ENCODE data around the gene LMTK3.

DNA sequence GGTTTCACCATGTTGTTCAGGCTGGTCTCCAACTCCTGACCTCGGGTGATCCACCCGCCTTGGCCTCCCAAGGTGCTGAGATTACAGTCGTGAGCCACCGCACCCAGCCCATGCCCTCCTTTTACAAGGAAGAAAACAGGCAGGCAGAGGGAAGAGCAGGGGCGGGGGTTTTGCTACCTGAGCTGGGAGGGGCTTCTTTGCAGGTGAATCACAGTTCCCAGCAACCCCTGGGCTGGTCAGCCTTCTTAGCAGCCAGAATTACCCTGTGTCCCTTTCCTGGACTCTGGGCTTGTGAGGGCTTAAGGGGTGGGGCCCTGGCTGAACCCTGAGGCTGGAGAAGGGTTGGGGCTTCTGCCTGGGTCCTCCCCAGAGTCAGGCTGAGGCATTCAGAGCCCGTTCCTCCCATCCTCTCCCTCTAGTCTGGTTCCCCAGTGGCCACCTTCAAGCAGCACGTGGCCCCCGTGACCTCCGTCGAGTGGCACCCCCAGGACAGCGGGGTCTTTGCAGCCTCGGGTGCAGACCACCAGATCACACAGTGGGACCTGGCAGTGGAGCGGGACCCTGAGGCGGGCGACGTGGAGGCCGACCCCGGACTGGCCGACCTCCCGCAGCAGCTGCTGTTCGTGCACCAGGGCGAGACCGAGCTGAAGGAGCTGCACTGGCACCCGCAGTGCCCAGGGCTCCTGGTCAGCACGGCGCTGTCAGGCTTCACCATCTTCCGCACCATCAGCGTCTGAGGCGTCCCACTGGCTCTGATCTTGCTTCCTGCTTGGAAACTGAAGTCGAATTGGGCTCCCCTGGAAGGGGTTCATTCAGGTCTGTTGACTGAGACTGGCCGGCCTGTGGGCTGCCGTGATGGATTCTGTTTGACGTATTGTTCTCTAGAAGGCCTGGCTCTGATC, 59.1 kb downstream of the LMTK3 start:
- TF ChIP-seq, protein P1, sequence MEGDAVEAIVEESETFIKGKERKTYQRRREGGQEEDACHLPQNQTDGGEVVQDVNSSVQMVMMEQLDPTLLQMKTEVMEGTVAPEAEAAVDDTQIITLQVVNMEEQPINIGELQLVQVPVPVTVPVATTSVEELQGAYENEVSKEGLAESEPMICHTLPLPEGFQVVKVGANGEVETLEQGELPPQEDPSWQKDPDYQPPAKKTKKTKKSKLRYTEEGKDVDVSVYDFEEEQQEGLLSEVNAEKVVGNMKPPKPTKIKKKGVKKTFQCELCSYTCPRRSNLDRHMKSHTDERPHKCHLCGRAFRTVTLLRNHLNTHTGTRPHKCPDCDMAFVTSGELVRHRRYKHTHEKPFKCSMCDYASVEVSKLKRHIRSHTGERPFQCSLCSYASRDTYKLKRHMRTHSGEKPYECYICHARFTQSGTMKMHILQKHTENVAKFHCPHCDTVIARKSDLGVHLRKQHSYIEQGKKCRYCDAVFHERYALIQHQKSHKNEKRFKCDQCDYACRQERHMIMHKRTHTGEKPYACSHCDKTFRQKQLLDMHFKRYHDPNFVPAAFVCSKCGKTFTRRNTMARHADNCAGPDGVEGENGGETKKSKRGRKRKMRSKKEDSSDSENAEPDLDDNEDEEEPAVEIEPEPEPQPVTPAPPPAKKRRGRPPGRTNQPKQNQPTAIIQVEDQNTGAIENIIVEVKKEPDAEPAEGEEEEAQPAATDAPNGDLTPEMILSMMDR (IDR thresholded peaks at IDR 0.05; ENCODE audit: insufficient read depth, low read length) = no peak
- TF ChIP-seq GABPA (IDR thresholded peaks at IDR 0.05; ENCODE audit: low read depth) (no peak), POLR2AphosphoS5 (IDR thresholded peaks at IDR 0.05; ENCODE audit: low read depth) (no peak)
- TF ChIP-seq, protein P2, sequence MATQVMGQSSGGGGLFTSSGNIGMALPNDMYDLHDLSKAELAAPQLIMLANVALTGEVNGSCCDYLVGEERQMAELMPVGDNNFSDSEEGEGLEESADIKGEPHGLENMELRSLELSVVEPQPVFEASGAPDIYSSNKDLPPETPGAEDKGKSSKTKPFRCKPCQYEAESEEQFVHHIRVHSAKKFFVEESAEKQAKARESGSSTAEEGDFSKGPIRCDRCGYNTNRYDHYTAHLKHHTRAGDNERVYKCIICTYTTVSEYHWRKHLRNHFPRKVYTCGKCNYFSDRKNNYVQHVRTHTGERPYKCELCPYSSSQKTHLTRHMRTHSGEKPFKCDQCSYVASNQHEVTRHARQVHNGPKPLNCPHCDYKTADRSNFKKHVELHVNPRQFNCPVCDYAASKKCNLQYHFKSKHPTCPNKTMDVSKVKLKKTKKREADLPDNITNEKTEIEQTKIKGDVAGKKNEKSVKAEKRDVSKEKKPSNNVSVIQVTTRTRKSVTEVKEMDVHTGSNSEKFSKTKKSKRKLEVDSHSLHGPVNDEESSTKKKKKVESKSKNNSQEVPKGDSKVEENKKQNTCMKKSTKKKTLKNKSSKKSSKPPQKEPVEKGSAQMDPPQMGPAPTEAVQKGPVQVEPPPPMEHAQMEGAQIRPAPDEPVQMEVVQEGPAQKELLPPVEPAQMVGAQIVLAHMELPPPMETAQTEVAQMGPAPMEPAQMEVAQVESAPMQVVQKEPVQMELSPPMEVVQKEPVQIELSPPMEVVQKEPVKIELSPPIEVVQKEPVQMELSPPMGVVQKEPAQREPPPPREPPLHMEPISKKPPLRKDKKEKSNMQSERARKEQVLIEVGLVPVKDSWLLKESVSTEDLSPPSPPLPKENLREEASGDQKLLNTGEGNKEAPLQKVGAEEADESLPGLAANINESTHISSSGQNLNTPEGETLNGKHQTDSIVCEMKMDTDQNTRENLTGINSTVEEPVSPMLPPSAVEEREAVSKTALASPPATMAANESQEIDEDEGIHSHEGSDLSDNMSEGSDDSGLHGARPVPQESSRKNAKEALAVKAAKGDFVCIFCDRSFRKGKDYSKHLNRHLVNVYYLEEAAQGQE (IDR thresholded peaks at IDR 0.05; ENCODE audit: insufficient replicate concordance, low read depth) = no peak
